ENCODE measurements around the gene EYA4.

Gene EYA4

GRCh38 chr6:133350928-133351327, 109.8 kb downstream of the EYA4 start:
- DNase-seq (ENCODE audit: low read depth, low spot score): no peak

- DNase-seq (ENCODE audit: low read depth, low spot score): no peak
Observed at GRCh38 chr6:133352046-133352445, 110.9 kb downstream of the EYA4 start.

- DNase-seq (ENCODE audit: low read depth, low spot score): no peak
Observed at GRCh38 chr6:133353061-133353460, 111.9 kb downstream of the EYA4 start.

- no peak for DNase-seq (ENCODE audit: low read depth, low spot score)
Observed at GRCh38 chr6:133355922-133356321, 114.8 kb downstream of the EYA4 start.

GRCh38 chr6:133358574-133359150, 117.5 kb downstream of the EYA4 start:
- DNase-seq (ENCODE audit: low read depth, low spot score): no peak

GRCh38 chr6:133359256-133359655, 118.1 kb downstream of the EYA4 start:
- DNase-seq (ENCODE audit: low read depth, low spot score): no peak

- DNase-seq (ENCODE audit: low read depth, low spot score): no peak
Observed at GRCh38 chr6:133359760-133360159, 118.6 kb downstream of the EYA4 start.

GRCh38 chr6:133360194-133360593, 119.0 kb downstream of the EYA4 start:
- DNase-seq (ENCODE audit: low read depth, low spot score): no peak

GRCh38 chr6:133362813-133363212, 121.7 kb downstream of the EYA4 start:
- DNase-seq (ENCODE audit: low read depth, low spot score): no peak

GRCh38 chr6:133368664-133369063, 127.5 kb downstream of the EYA4 start:
- DNase-seq (ENCODE audit: low read depth, low spot score): no peak

GRCh38 chr6:133369773-133370272, 128.7 kb downstream of the EYA4 start:
- no peak for DNase-seq (ENCODE audit: low read depth, low spot score)

- no peak for DNase-seq (ENCODE audit: low read depth, low spot score)
Observed at GRCh38 chr6:133376743-133377142, 135.6 kb downstream of the EYA4 start.

GRCh38 chr6:133377219-133377618, 136.1 kb downstream of the EYA4 start:
- DNase-seq (ENCODE audit: low read depth, low spot score): no peak

GRCh38 chr6:133380047-133380446, 138.9 kb downstream of the EYA4 start:
- DNase-seq (ENCODE audit: low read depth, low spot score): no peak

GRCh38 chr6:133380723-133381122, 139.6 kb downstream of the EYA4 start:
- DNase-seq (ENCODE audit: low read depth, low spot score): no peak

GRCh38 chr6:133388731-133389130, 147.6 kb downstream of the EYA4 start:
- DNase-seq (ENCODE audit: low read depth, low spot score): no peak

- DNase-seq (ENCODE audit: low read depth, low spot score): no peak
Observed at GRCh38 chr6:133390168-133390567, 149.0 kb downstream of the EYA4 start.

GRCh38 chr6:133392015-133392414, 150.9 kb downstream of the EYA4 start:
- no peak for DNase-seq (ENCODE audit: low read depth, low spot score)

GRCh38 chr6:133392641-133393040, 151.5 kb downstream of the EYA4 start:
- no peak for DNase-seq (ENCODE audit: low read depth, low spot score)

- DNase-seq (ENCODE audit: low read depth, low spot score): no peak
Observed at GRCh38 chr6:133393891-133394290, 152.7 kb downstream of the EYA4 start.

- no peak for DNase-seq (ENCODE audit: low read depth, low spot score)
Observed at GRCh38 chr6:133394630-133395029, 153.5 kb downstream of the EYA4 start.

- no peak for DNase-seq (ENCODE audit: low read depth, low spot score)
Observed at GRCh38 chr6:133396233-133396983, 155.3 kb downstream of the EYA4 start.

GRCh38 chr6:133396984-133397348, 155.8 kb downstream of the EYA4 start:
- no peak for DNase-seq (ENCODE audit: low read depth, low spot score)

All from brain pericyte (primary cell).